Tibial nerve (tissue), 4 donors: ENCODE measurements around the gene AOPEP. TPM values are rescaled to one million over a fixed set of nuclear protein-coding genes. Genes with fewer than 3 reads are reported as not detected.
A peak's percentile ranks its signal among the peaks of the same experiment; 100 is the strongest.

Experiments used
- DNase-seq, 2 donors: peaks; one replicate each; pipeline ENCODE4 v3.0.0-alpha.2; 2019; ENCODE audit warnings: low spot score in 2 of 2
- H3K27ac ChIP-seq, 4 donors: fragments of 200-600 bp; sonication (generic) in 3 of 4; one replicate each; pipeline ENCODE4 v1.5.1; 2017 to 2019; ENCODE audit warnings: mild to moderate bottlenecking in 1 of 4
- H3K27me3 ChIP-seq, 2 donors: fragments of 200-600 bp; sonication (generic) in 1 of 2; one replicate each; pipeline versions ENCODE4 v1.5.1 to v1.6.0; 2017 to 2019
- H3K36me3 ChIP-seq, 3 donors: fragments of 200-600 bp; sonication (generic); one replicate each; pipeline ENCODE4 v1.5.1; 2018 to 2019
- H3K4me1 ChIP-seq, 4 donors: fragments of 200-600 bp; sonication (generic) in 3 of 4; one replicate each; pipeline ENCODE4 v1.5.1; 2017 to 2019
- H3K4me3 ChIP-seq, 4 donors: fragments of 200-600 bp; sonication (generic) in 3 of 4; one replicate each; pipeline ENCODE4 v1.5.1; 2017 to 2019; ENCODE audit warnings: mild to moderate bottlenecking in 1 of 4, moderate library complexity in 1 of 4
- H3K9me3 ChIP-seq, 4 donors: fragments of 200-600 bp; sonication (generic) in 3 of 4; one replicate each; pipeline ENCODE4 v1.5.1; 2017 to 2019
- EP300 ChIP-seq, 2 donors: sonication (generic); formaldehyde crosslinking; IDR thresholded peaks; one replicate each; pipeline ENCODE4 v1.6.1; 2017; ENCODE audit warnings: antibody characterized with exemption in 2 of 2, mild to moderate bottlenecking in 1 of 2
- POLR2A ChIP-seq, 2 donors: fragments of 450-650 bp; IDR thresholded peaks; one replicate each; pipeline ENCODE4 v1.6.1; 2017; ENCODE audit warnings: antibody characterized with exemption in 2 of 2, mild to moderate bottlenecking in 2 of 2, moderate library complexity in 2 of 2
- WGBS, 2 donors: methylation state at CpG; one replicate each; pipeline ENCODE4 v1.1.5; 2018; 5-methylcytosine and 5-hydroxymethylcytosine counted together
- total RNA-seq, 4 donors: library from RNA; depleted of rRNA; stranded (reverse); fragments of >200 nt; gene quantifications; one replicate each; pipeline ENCODE4 v1.1.0, GENCODE V29; 2016
- TF ChIP-seq, protein P1 (sequence below), 5 experiments: fragments of 200-600 bp in 3 of 5; fragments of 450-650 bp in 2 of 5; sonication (generic) in 3 of 5; IDR thresholded peaks; one replicate each; pipeline ENCODE4 v1.5.1; 2016 to 2019; ENCODE audit warnings: antibody characterized with exemption in 5 of 5, mild to moderate bottlenecking in 3 of 5, moderate library complexity in 2 of 5

AOPEP gene
- total RNA-seq, 4 donors from 2014 or later, result 236 to 323 (median 265) TPM

DNA sequence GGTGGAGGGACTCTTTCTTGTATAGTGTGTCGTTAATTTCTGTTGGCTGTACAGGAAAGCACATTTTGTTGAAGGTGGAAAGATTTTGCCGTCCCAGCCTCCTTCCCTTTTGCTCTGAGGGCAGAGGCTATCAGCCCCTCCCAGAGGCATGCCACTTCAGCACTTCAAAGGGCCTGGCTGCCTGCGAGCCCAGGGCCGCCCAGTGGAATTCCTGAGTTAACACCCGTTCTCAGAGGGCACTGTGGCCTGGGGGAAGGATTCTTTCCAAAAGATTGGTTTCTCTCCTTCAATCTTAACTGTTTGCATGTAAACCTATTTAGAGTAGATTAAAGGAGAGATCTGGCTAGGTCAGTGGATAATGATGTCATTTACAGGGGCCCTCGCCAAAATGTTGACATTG, 352.4 kb downstream of the AOPEP start:
- Histone ChIP-seq H3K27ac (peak overlapping the region; percentile 64 to 97 (median 90)), H3K9me3 (no peaks in the 10 kb centered on the region), H3K4me3 (no peak overlapping the region), H3K27me3 (no peaks in the 10 kb centered on the region), H3K4me1 (peaks cover 0 to 97% (median 75%) of the 10 kb centered on the region in 4 donors), H3K36me3 (peaks cover 0 to 53% (median 0%) of the 10 kb centered on the region in 3 donors)
- 16 to 33% methylated on average over 6 of the region's 6 CpGs for WGBS, 2 donors
- TF ChIP-seq, protein P1, sequence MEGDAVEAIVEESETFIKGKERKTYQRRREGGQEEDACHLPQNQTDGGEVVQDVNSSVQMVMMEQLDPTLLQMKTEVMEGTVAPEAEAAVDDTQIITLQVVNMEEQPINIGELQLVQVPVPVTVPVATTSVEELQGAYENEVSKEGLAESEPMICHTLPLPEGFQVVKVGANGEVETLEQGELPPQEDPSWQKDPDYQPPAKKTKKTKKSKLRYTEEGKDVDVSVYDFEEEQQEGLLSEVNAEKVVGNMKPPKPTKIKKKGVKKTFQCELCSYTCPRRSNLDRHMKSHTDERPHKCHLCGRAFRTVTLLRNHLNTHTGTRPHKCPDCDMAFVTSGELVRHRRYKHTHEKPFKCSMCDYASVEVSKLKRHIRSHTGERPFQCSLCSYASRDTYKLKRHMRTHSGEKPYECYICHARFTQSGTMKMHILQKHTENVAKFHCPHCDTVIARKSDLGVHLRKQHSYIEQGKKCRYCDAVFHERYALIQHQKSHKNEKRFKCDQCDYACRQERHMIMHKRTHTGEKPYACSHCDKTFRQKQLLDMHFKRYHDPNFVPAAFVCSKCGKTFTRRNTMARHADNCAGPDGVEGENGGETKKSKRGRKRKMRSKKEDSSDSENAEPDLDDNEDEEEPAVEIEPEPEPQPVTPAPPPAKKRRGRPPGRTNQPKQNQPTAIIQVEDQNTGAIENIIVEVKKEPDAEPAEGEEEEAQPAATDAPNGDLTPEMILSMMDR (IDR thresholded peaks at IDR 0.05), result no peak
- TF ChIP-seq EP300 (IDR thresholded peaks at IDR 0.05) (no peak), POLR2A (IDR thresholded peaks at IDR 0.05) (no peak)
- DNase-seq, result no peak

DNA sequence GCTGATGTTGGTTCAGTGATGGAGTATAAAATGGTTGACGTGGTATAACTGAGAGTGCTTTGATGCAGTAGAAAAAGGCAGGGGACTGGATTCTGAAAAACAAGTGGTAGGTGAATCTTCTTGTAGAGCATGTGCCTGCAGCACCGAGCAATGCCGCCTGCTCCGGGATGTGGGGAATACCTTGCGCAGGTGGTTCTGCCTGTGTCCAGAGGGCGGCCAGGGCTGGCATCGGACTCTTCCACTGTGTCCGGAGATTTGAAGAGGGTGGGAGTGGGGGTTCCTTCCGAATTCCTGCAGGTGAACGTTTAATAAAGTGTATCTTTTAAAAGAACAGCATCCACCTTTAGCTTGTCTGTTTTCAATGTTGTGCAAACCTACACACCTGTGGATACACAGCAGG, 353.0 kb downstream of the AOPEP start:
- Histone ChIP-seq H3K4me1 (peaks cover 0 to 96% (median 74%) of the 10 kb centered on the region in 4 donors), H3K9me3 (no peaks in the 10 kb centered on the region), H3K27me3 (no peaks in the 10 kb centered on the region), H3K4me3 (no peak overlapping the region), H3K27ac (peak overlapping the region; percentile 64 to 97 (median 90)), H3K36me3 (peaks cover 0 to 50% (median 0%) of the 10 kb centered on the region in 3 donors)
- WGBS, 2 donors, result 78 to 79% methylated on average over 10 of the region's 10 CpGs
- no peak for TF ChIP-seq POLR2A (IDR thresholded peaks at IDR 0.05)
- TF ChIP-seq, protein P1 (IDR thresholded peaks at IDR 0.05), result no peak
- no peak for TF ChIP-seq EP300 (IDR thresholded peaks at IDR 0.05)
- DNase-seq, result no peak

DNA sequence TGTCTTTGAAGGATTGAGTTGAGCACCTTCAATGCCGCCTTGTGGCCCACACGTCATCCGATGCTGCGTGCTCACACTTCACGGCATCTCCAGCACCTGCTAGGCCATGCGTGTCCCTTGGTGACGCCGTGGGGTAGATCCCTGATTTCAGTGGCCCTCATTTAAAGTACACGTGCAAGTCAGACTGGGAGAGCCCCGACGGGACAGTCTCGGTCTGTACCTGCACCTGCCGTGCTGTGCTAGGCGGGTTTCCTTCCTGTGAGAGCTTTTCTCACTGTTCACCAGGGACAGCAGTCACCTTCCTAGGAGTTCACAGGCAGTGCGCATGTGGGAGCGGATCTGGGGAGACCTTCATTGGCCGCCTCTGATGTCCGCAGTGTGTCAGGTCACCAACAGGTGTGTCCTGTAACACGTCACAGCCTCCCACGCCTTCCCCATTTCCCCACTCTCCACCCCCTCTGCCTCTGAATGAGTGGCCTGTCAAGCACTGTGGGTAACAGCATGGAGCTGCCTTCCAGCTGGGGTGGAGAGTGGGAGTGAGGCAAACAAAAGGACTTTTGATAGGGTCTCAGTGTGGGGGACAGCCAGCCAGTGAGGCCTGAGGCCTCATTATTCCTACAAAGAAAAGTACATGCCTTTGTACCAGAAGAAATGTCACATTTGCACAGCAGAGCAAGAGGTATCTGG, 354.6 kb downstream of the AOPEP start:
- TF ChIP-seq EP300 (IDR thresholded peaks at IDR 0.05) (peak; percentile 59 to 92), POLR2A (IDR thresholded peaks at IDR 0.05) (no peak)
- TF ChIP-seq, protein P1 (IDR thresholded peaks at IDR 0.05), result no peak
- H3K36me3 ChIP-seq, result peaks cover 0 to 57% (median 5%) of the 10 kb centered on the region in 3 donors

DNA sequence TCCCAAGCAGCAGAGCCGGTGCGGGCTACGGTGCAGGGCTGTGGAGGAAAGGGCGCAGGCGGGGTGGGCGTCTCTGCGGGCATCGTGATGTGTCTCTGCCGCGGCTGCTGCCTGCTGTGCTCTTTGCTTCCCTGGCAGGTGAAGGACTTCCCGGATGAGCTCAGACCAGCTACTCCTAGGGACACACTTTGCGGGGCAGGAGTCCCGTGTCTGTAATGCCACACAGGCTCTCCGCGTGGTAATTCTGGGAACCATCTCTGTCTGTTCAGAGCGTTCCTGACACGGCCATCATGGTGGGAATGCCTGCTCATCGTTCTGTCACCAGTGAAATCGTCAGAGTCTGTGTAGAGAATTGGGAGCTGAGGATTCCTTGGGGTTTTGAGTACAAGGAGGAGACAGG, 355.5 kb downstream of the AOPEP start:
- Histone ChIP-seq H3K36me3 (peaks cover 0 to 65% (median 11%) of the 10 kb centered on the region in 3 donors), H3K9me3 (no peaks in the 10 kb centered on the region), H3K4me3 (no peak overlapping the region), H3K27ac (peak overlapping the region; percentile 64 to 97 (median 89)), H3K4me1 (peaks cover 0 to 96% (median 69%) of the 10 kb centered on the region in 4 donors), H3K27me3 (no peaks in the 10 kb centered on the region)
- 54 to 58% methylated on average over 15 to 19 of the region's 19 CpGs for WGBS, 2 donors
- TF ChIP-seq POLR2A (IDR thresholded peaks at IDR 0.05), result no peak
- TF ChIP-seq, protein P1 (IDR thresholded peaks at IDR 0.05), result no peak
- no peak for TF ChIP-seq EP300 (IDR thresholded peaks at IDR 0.05)
- DNase-seq, result no peak

More for the DNA sequence above, 354.6 kb downstream of the AOPEP start:
- H3K9me3 ChIP-seq, result no peaks in the 10 kb centered on the region
- WGBS, 2 donors, result 58 to 64% methylated on average over 20 of the region's 20 CpGs
- no peak for DNase-seq
- H3K27ac ChIP-seq, result peak overlapping the region; percentile 64 to 97 (median 89)
- H3K4me3 ChIP-seq, result no peak overlapping the region
- H3K4me1 ChIP-seq, result peaks cover 0 to 96% (median 75%) of the 10 kb centered on the region in 4 donors
- H3K27me3 ChIP-seq, result no peaks in the 10 kb centered on the region

DNA sequence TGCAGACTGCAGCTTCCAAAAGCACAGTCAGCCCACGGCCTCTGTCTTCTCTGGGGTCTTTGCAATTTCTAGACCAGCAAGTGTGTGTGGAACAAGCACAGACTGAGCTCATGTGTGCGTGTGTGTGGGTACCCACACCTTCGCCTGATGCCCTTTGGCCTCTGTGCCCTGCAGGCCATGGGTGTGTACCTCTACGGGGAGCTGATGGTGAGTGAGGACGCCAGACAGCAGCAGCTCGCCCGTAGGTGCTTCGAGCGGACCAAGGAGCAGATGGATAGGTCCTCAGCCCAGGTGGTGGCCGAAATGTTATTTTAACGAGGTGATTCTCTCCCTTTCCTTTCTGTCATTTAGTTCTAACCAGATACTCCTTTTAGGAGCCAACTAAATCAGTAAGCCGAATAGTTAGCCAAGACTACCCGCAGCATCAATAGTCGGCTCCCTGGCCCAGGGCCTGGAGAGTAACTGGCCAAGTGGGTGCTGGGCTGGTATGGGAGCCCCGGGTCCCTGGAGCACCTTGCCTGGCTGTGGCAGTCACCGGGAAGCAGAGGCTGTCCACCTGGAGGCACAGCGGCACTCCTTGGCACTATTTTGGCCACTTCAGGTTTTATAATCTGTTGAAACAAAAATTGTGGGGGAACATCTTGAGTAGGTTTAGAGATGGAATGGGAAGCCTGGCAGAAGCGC, 356.0 kb downstream of the AOPEP start:
- Histone ChIP-seq H3K27ac (peak overlapping the region; percentile 64 to 97 (median 89)), H3K4me3 (no peak overlapping the region), H3K36me3 (peaks cover 0 to 66% (median 11%) of the 10 kb centered on the region in 3 donors), H3K9me3 (no peaks in the 10 kb centered on the region), H3K27me3 (no peaks in the 10 kb centered on the region), H3K4me1 (peaks cover 0 to 96% (median 64%) of the 10 kb centered on the region in 4 donors)
- 58 to 72% methylated on average over 13 to 18 of the region's 18 CpGs for WGBS, 2 donors
- TF ChIP-seq EP300 (IDR thresholded peaks at IDR 0.05), result no peak
- TF ChIP-seq, protein P1 (IDR thresholded peaks at IDR 0.05), result no peak
- TF ChIP-seq POLR2A (IDR thresholded peaks at IDR 0.05), result no peak
- no peak for DNase-seq
